HG02852 (cell line): ENCODE results near the gene CCSER1.
A peak's percentile ranks its signal among the peaks of the same experiment; 100 is the strongest.

ENCODE experiments used
- ATAC-seq: cut with Tn5 transposase; IDR thresholded peaks from one replicate; pipeline ENCODE4 v1.9.1; 2021; ENCODE audit warnings: mild to moderate bottlenecking, moderate library complexity; ENCODE audit not compliant: unreplicated experiment

Gene CCSER1

GRCh38 chr4:90127223-90127705 lies at the start of gene CCSER1:
TSS of gene CCSER1 (plus strand) at chr4:90127394.
- peak; percentile 80 for ATAC-seq

- ATAC-seq, result peak; percentile 73
Measured at GRCh38 chr4:90078440-90078839, 48.8 kb upstream of the CCSER1 start.

GRCh38 chr4:90080116-90080515 lies 47.1 kb upstream of the CCSER1 start:
- no peak for ATAC-seq

DNA sequence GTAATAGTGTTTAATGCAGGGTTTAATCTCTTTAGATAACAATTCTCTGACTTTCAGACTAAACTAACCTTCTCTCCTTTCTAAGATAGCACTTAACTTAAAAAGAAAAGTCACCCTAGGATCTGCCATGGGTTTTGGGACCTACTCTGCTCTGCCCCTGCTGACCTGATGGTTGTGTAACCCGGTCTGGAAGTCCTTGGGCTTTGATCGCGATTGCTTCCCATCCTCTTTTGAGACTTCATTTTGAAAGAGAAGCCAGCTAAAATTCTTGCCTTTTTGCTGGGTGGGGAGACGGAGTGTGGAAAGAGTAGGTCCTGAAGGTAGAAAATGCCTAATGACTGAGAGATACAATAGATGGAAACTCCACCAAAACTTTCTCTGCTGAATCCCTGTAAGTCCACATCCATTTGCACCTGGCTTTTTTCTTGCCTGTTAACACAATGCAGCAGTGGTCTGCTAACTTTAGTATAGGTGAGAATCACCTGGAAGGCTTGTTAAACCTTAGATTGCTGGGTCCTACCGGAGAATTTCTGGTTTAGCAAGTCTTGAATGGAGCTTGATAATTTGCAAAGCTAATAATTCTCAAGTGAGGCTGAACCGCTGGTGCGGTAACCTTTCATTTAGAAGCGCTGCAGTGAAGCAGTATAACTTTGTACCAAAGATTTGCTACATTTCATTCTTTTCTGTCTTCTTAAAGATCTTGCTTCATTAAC lies 45.6 kb upstream of the CCSER1 start:
- no peak for ATAC-seq

- no peak for ATAC-seq
Measured at GRCh38 chr4:90082449-90082848, 44.7 kb upstream of the CCSER1 start.

DNA sequence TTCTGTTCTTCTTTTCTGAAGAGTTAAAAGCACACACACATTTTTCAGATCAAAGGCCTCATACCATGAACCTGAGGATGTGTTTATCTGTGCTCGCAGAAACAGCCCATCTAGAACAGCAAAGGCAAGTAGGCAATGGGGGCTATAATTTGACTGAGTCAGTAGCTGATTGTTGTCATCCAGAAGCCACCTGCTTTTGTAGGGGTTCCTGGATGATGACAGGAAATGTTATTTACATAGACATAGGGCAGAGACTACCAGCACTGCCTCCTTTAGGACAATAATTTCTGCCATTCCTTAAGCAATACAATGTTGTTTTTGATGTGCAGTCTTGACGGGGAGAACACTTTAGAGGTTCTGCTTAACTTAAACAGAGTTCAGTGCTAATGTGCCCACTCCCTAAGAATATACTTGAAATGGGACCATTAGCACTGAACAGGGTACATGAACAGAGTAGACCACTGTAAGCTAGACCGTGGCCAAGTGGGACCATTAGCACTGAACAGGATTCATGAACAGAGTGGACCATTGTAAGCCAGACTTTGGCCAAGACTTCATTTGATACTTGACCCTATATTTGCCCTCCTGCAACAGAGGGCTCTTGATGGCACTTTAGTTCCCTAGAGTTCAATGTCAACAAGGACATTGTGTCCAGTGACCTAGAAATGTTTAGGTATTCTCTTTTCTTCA lies 42.8 kb upstream of the CCSER1 start:
- ATAC-seq, result no peak

DNA sequence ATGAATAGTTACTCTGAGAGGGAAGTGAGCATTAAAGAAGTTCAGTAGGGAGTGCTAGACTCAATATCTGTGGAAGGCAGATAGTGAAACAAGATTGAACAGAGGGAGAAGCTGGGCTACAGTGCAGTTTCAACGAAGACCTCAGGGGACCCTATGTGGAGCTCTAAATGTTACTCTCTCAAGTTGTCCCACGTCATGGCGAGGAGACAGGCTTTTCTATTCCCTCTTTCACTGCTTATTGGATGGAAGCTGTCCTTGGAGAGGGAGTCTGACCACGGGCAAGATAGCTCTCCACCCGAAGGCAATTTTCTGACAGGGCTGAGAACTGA lies 42.3 kb upstream of the CCSER1 start:
- no peak for ATAC-seq

- ATAC-seq, result no peak
Measured at GRCh38 chr4:90093526-90093925, 33.7 kb upstream of the CCSER1 start.

DNA sequence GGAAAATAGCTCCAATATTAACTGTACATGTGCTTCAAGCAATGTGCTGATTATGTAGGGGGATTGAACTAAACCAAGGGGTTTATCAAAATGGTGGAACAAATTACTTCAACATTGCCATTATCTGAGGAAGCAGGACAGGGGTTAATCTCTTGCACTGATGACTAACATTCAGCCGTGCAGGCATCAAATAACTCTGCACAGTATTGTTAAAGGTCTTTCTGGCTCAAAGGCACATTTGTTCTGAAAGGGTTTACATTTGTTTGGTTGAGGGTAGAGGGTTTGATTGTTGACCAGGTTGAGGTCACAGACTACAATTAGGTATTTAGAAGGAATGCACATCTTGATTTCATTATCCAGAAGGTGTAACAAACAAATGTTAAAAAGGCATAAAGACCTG lies 32.2 kb upstream of the CCSER1 start:
- no peak for ATAC-seq

- no peak for ATAC-seq
Measured at GRCh38 chr4:90099812-90100211, 27.4 kb upstream of the CCSER1 start.

DNA sequence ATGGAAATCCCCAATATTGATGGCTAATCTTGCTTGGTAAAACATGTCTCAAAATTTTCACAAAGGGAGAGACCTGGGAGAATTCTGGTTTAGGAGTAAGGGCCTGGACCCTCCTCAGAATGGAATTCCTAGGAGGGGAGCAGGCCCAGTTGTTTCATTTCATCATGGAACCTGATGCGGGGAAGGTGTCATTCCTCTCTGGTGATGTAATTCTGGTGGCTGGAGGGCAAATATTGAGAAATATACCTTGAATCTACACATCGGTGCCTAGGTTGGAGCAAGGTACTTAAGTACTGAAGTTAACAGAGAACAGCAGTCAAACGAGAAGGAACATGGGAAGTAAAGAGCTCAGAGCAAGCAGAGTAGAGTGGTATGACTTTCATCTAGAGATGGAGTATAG lies 23.2 kb upstream of the CCSER1 start:
- ATAC-seq, result no peak

DNA sequence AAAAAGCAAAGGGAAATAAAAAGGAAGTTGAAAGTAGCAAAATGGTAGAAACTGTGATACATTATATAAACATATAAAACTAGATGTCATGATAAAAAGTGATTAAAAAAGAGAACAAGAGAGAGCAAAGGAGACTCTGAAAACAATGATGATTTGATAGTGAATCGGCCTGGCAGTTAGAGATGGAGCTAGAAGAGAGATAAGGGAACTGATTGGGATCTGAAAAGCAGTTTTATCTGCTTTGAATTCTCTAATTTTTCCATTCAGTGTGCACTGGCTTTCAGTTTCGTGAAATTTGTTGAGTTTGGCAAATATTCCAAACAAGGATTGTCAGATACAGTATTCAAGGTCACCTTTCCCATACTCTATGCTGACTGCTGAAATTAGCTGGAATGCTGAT lies 21.9 kb upstream of the CCSER1 start:
- ATAC-seq, result no peak

GRCh38 chr4:90112715-90113114 lies 14.5 kb upstream of the CCSER1 start:
- no peak for ATAC-seq

- no peak for ATAC-seq
Measured at GRCh38 chr4:90113881-90114457, 13.2 kb upstream of the CCSER1 start.

DNA sequence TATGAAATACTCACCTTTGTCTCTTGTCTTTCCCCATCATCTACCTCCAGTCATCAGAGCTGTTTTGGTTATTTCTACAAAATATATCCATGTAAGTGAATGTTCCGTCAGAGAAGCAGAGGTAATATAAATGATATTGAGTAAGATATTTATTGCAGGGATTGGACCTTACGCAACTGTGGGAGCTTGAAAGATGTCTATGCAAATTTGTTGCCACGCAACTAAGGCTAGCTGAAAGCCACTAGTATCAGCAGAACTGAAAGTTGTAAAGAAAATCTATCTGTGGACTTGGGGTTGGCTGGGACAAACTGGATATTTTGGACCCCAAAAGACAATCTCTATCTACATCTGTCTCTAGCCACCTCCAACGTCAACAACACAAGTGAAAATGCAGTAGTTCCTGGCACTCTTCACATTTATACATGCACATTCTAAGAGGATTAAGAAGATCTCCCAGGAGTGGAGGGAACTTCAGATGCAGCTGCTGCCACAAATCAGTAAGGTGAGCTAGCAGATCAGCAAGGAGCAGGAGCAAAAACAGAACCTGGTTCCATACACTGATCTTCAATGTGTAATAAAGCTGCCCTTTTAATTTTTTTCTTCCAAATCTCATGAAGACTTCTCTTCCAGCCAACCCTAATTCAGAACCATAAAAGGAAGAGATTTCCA lies 8.5 kb upstream of the CCSER1 start:
- peak; percentile 88 for ATAC-seq

- ATAC-seq, result no peak
Measured at GRCh38 chr4:90120037-90120436, 7.2 kb upstream of the CCSER1 start.

DNA sequence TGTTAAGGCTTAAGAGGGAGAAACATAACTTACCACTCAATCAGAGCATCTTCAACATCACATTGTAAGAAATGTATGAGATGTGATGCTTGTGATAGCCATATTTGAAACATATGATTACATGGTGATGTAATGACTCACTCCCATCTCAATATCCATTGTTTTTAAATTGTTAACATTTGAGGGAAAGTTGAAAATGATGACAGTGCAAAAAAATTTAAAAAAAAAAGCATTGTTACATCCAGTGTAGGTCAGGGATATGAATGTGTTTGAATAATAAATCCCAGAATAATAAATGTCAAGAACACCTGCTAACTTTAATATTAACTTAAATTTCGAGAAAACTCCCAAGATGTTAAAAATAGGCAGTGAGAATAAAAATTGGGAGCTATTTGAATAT lies 6.4 kb upstream of the CCSER1 start:
- ATAC-seq, result no peak

- ATAC-seq, result no peak
Measured at GRCh38 chr4:90121676-90122354, 5.4 kb upstream of the CCSER1 start.

- no peak for ATAC-seq
Measured at GRCh38 chr4:90122355-90122748, 4.8 kb upstream of the CCSER1 start.

DNA sequence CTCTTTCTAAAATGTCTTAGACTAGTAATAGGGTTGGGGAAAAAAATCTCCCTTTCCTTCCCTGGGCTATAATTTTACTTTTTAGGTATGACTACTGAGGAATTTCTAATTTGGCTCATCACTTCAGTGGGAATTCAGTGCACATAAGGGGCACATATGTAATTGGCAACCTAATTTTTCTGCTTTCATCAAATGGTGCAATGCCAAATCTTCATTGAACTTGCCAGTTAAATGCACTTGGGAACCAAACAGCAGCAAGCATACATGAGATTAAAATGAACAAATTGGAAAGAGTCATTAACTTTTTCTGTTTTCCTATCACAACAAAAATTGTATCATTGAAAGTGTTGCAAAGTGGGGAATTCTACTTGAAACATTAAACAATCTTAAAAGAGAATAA lies 2.9 kb upstream of the CCSER1 start:
- no peak for ATAC-seq

- no peak for ATAC-seq
Measured at GRCh38 chr4:90126805-90127204, 389 bp upstream of the CCSER1 start.
